Stimulated activated CD4-positive, alpha-beta T cell treated with anti-CD3 and anti-CD28 coated beads, Interleukin-2, amount 100 ng/mL, for 48 hours (primary cell): ENCODE measurements around the gene EXOC4.

Source experiments
- DNase-seq, 2 donors: peaks; one replicate each; pipeline ENCODE4 v3.0.0-alpha.2; 2020

Gene EXOC4

GRCh38 chr7:133912916-133913697 lies 660.2 kb downstream of the EXOC4 start:
- no peak for DNase-seq

DNA sequence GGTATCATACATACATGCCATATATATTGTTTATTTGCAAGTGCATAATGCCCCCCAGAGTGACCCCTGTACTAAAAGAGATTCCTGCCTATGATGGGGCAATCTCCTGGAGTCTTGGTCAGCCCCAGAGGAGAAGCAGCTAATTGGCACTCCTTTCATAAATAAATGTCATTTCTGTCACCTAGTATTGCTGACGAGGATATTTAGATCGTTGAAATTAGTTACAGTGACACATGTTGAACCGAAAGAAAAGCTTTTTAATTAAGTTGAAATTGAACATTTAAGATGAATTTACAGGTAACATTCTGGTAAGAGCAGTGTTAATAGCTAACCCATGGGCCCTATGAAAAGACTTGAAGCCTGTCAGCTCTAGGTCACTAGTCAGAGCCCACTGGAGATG lies 663.7 kb downstream of the EXOC4 start:
- no peak for DNase-seq

- DNase-seq, result no peak
Observed at GRCh38 chr7:133919810-133920209, 666.9 kb downstream of the EXOC4 start.

DNA sequence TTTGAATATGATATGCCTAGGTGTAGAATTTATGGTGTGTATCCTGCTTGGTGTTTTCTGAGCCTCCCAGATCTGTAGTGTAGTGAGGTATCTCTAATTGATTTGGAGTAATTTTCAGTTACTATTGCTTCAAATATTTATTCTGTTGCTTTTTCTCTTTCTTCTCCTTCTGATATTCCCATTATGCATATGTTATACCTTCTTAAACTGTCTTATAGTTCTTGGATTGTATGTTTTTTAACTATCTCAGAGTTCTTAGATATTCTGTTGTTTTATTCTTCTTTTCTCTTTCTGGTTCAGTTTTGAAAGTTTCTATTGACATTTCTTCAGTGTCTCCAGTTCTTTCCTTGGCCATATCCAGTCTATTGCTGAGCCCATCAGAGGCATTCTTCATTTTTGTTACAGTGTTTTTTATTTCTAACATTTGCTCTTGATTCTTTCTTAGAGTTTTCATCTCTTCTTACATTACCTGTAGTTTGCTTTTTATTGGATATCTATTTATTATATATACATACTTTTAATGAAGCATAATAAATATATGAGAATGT lies 668.8 kb downstream of the EXOC4 start:
- no peak for DNase-seq

- DNase-seq, result no peak
Observed at GRCh38 chr7:133923974-133924373, 671.1 kb downstream of the EXOC4 start.

DNA sequence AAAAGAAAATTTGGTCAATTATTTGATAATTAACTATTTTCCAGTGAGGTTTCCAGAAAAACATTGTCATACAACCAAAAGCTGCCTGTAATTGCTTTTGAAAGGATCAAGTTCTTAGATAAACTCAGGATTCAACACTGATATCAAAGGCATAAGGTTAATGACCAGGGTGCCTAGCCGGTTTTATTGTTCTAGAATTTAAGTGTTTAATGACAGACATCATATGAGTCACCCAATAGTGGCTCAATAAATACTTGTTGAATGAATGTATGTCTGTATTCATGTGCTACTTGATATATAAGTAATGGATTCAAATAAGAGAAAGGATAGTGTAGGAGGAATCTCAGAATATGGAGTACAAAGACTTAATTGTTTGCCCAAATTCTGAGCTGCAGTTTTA lies 678.2 kb downstream of the EXOC4 start:
- no peak for DNase-seq

DNA sequence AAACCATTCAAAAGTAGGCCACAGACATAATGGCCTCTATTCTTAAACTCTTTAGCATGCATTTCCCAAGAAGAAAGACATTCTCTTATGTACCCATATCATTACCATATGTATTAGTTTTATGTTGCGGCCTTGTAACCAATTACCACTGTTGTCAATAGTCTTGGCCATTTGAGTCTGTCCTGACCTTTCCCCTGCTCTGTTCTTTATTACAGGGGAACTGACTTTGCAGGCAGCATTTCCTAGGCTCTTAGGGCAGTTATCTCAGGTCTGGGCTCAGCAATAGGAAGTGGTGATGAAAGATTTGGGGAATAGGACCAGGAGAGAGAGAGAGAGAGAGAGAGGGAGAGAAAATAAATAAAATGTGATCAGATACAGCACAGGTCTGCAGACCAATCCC lies 679.7 kb downstream of the EXOC4 start:
- DNase-seq, result no peak

- DNase-seq, result no peak
Observed at GRCh38 chr7:133934262-133934976, 681.5 kb downstream of the EXOC4 start.

DNA sequence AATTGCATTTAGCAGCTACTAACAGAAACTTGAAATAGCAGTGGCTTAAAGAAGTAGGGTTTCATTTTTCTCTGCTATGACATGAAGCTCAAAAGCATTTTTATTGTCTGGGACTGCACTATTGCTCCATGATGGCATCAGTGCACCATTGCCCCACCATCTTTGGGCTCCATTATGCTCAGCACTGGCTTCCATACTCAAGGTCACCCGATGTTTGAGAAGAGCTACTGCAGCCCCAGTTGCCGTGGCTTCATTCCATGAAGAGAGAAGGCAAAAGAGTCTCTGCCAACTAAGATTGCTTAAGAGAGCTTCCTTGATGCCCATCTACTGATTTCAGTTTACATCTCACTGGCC lies 682.1 kb downstream of the EXOC4 start:
- no peak for DNase-seq

DNA sequence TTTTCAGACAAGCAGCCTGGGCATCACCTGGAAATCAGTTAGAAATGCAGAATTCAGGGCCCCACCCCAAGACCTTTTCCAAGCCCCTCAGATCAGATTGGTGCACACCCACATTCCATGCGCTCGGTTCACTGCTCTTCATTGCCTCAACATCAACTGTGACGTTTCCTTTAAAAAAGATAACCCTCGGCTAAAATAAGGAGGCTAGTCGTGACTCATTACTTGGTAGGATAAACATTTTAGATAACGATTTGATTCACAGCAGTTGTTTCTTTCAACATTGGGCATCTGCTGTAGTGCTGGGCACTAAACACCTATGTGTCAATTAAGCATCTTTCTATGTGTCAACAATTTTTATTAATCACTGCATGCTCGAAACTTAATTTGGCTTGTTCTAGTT lies 683.2 kb downstream of the EXOC4 start:
- no peak for DNase-seq

DNA sequence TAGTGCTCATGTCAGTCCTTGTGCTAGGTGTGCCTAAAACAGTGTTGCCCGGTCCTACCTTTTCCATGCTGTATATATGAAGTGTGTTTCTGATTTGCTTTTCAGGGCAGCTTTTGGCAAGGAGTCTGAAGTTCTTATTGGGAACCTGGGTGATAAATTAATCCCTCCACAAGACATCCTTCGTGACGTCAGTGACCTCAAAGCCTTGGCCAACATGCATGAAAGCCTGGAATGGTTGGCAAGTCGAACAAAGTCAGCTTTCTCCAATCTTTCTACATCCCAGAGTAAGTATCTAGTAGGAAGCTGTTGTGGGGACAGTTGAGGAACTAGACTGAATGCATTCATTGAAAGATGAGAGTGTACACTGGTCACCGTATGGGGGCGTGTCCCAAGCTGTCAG lies 684.9 kb downstream of the EXOC4 start:
- no peak for DNase-seq

GRCh38 chr7:133940368-133940767 lies 687.5 kb downstream of the EXOC4 start:
- no peak for DNase-seq

DNA sequence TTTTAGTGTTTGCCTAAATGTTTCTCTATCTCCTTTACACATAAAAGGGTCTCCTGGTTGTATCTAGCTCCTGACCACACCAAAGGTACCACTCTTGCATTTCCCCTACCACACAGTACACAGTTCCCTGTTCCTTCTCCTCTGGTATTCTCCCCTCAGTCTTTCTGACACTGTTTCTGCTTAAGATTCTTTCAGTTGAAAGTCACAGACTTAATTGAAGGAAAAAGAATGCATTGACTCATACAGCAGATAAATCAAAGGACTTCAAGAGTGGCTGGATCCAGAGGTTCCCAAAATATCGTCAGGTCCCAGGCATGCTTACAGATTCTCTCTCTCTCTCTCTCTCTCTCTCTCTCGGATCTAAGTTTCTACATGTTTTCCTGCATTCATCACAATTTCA lies 688.6 kb downstream of the EXOC4 start:
- no peak for DNase-seq

DNA sequence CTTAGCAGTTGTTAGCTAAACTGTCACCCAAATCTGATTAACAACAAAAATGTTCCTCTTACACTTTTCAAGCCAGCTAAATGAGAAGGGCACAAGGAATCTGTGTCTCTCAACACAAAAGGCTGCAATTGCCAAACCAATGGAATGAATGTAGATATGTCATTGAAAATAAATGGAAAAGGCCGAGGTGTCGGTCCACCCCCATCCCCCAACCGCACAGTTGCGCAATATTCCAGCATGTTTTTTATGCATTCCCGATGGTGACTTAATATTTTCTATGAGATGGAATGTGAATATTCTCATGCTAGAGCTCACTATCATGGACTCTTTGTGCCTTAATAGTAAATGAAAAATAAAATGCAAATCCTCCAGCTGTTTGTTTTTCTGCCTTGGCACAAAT lies 692.6 kb downstream of the EXOC4 start:
- DNase-seq, result no peak

GRCh38 chr7:133947458-133948254 lies 694.8 kb downstream of the EXOC4 start:
- DNase-seq, result no peak

DNA sequence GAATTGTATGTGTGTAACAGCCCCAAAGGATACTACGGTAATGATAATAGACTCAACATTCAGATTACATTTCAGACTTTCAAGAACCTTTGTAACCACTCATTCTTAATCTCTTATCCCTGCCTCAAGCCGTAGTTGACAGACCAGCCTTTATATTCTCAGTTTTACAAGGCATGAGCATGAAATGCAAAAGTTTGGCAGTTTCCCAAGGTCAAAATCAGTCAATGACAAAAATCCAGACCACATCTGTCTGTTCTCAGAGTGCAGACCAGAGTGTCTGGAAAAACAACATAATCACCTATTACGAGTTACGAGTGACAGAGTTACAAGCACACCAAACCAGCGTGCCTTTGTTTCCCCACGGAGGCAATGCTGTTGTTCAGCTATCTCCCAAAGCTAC lies 695.7 kb downstream of the EXOC4 start:
- DNase-seq, result no peak

DNA sequence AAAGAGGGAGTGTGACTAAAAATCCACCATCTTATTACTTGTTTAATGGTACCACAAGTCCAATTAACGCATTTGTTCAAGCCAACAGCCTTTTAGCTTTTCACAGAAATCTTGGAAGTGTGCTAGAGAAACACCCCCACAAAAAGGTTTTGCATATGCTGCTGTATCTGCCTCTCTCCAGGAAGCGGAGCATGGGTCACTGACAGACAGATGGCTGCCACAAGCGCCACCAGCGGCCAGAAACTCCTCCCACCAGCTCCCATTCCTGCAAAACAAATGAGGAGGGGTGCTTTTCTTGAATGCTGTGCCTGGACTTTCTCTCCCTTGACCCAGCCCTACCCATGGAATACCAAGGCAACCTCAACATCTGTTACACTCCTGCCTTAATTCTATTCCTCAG lies 698.0 kb downstream of the EXOC4 start:
- DNase-seq, result no peak

- DNase-seq, result no peak
Observed at GRCh38 chr7:133955208-133955607, 702.3 kb downstream of the EXOC4 start.

DNA sequence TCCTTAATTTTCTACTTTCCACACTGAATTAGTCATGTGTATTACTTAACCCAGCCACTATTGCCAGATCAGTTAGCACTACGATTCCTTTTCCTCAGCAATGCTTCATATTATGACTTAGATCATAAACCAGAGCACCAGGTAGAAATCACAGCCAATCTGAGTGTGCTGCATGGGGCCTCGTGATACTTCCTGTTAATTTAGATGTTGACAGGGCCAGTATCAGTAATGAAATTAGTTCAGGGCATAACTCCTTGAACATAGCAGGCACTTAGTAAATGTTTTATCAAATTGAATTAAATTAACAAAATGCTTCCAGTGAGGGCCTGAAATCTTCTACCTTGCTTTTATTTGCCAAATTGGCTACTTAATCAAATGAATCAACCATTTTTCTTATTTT lies 705.0 kb downstream of the EXOC4 start:
- no peak for DNase-seq

- no peak for DNase-seq
Observed at GRCh38 chr7:133958822-133959221, 705.9 kb downstream of the EXOC4 start.

- no peak for DNase-seq
Observed at GRCh38 chr7:133959505-133959904, 706.6 kb downstream of the EXOC4 start.

DNA sequence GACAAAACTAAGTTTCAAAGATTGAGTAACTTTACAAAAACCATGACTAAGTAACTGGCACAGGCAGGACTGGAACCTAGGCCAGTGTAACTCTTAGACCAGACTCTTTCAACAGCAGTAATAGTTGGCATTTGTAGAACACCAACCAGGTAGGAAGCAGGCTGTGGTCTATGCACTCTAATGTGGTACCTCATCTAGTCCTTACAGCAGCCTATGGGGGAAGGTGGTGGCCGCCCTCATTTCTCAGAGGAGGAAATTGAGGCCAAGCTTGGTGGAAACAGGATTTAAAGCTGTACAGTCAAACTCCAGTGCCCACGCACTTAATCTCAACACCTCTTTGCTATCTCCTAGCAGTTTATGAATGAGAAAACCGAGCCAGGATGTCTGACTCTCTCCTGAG lies 708.8 kb downstream of the EXOC4 start:
- no peak for DNase-seq

DNA sequence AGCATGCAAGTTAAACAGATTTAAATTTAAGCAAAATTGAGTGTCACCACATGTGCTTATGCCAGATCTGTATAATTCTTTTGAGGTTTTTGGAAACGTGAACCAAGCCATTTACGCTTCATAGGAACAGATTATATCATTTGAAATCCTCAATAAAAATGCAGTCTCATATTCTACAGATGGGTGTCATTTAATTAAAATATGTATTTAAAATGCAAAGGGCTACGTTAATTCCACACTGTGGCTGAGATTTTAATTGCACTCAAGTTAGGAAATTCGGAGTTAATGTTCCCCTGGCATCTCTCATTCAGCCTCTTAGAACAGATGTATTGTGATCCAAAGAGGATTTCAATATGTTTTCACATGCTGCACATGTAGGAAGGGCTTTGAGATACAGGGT lies 709.8 kb downstream of the EXOC4 start:
- DNase-seq, result no peak

GRCh38 chr7:133963629-133964028 lies 710.8 kb downstream of the EXOC4 start:
- DNase-seq, result no peak
